Activated naive CD8-positive, alpha-beta T cell treated with anti-CD3 and anti-CD28 coated beads, Interleukin-2, amount 50 U/mL, for 24 hours (primary cell): Measurements from ENCODE around the gene RAD51B.

Source experiments
- ATAC-seq: fragments of 150-1000 bp; cut with Tn5 transposase; one replicate; pipeline ENCODE4 v1.10.0; 2021
- DNase-seq: peaks from one replicate; pipeline ENCODE4 v3.0.0; 2021
- H3K27ac Mint-ChIP-seq: one replicate; pipeline ENCODE4 v1.8.0; 2021; ENCODE audit warnings: mild to moderate bottlenecking, mixed read lengths
- H3K27me3 Mint-ChIP-seq: one replicate; pipeline ENCODE4 v1.8.0; 2021; ENCODE audit warnings: mixed read lengths
- H3K36me3 Mint-ChIP-seq: one replicate; pipeline ENCODE4 v1.8.0; 2021; ENCODE audit warnings: low read depth, mixed read lengths
- H3K4me1 Mint-ChIP-seq: one replicate; pipeline ENCODE4 v1.8.0; 2021; ENCODE audit warnings: mixed read lengths
- H3K4me3 Mint-ChIP-seq: one replicate; pipeline ENCODE4 v1.8.0; 2021; ENCODE audit warnings: mild to moderate bottlenecking, moderate library complexity, mixed read lengths
- H3K9me3 Mint-ChIP-seq: one replicate; pipeline ENCODE4 v1.8.0; 2021; ENCODE audit warnings: mixed read lengths

The RAD51B gene

GRCh38 chr14:68539241-68539737, 719.7 kb downstream of the RAD51B start:
- Mint-ChIP-seq H3K27me3 (no peaks in the 10 kb centered on the region), H3K4me3 (no peak overlapping the region), H3K27ac (no peak overlapping the region), H3K9me3 (no peaks in the 10 kb centered on the region), H3K36me3 (no peaks in the 10 kb centered on the region), H3K4me1 (peaks cover 5% of the 10 kb centered on the region)
- ATAC-seq: no peak
- DNase-seq: no peak

GRCh38 chr14:68539789-68540188, 720.2 kb downstream of the RAD51B start:
- H3K27me3 Mint-ChIP-seq: no peaks in the 10 kb centered on the region
- no peaks in the 10 kb centered on the region for H3K9me3 Mint-ChIP-seq
- H3K4me3 Mint-ChIP-seq: no peak overlapping the region
- peaks cover 6% of the 10 kb centered on the region for H3K4me1 Mint-ChIP-seq
- no peak overlapping the region for H3K27ac Mint-ChIP-seq
- ATAC-seq: no peak
- no peak for DNase-seq
- no peaks in the 10 kb centered on the region for H3K36me3 Mint-ChIP-seq

GRCh38 chr14:68541178-68541896, 721.8 kb downstream of the RAD51B start:
- Mint-ChIP-seq H3K27me3 (no peaks in the 10 kb centered on the region), H3K4me3 (no peak overlapping the region), H3K9me3 (no peaks in the 10 kb centered on the region), H3K27ac (no peak overlapping the region), H3K36me3 (no peaks in the 10 kb centered on the region), H3K4me1 (peaks cover 6% of the 10 kb centered on the region)
- DNase-seq (no peak), ATAC-seq (no peak)

GRCh38 chr14:68542346-68542745, 722.8 kb downstream of the RAD51B start:
- H3K4me1 Mint-ChIP-seq: peaks cover 6% of the 10 kb centered on the region
- ATAC-seq (no peak), DNase-seq (no peak)
- H3K27ac Mint-ChIP-seq: no peak overlapping the region
- H3K36me3 Mint-ChIP-seq: no peaks in the 10 kb centered on the region
- H3K4me3 Mint-ChIP-seq: no peak overlapping the region
- H3K27me3 Mint-ChIP-seq: no peaks in the 10 kb centered on the region
- H3K9me3 Mint-ChIP-seq: no peaks in the 10 kb centered on the region

GRCh38 chr14:68543516-68543915, 723.9 kb downstream of the RAD51B start:
- H3K4me1 Mint-ChIP-seq: peaks cover 6% of the 10 kb centered on the region
- H3K27ac Mint-ChIP-seq: no peak overlapping the region
- DNase-seq (no peak), ATAC-seq (no peak)
- H3K27me3 Mint-ChIP-seq: no peaks in the 10 kb centered on the region
- no peaks in the 10 kb centered on the region for H3K9me3 Mint-ChIP-seq
- no peaks in the 10 kb centered on the region for H3K36me3 Mint-ChIP-seq
- H3K4me3 Mint-ChIP-seq: no peak overlapping the region

- no peaks in the 10 kb centered on the region for H3K36me3 Mint-ChIP-seq
- H3K27ac Mint-ChIP-seq: no peak overlapping the region
- no peak overlapping the region for H3K4me3 Mint-ChIP-seq
- H3K27me3 Mint-ChIP-seq: no peaks in the 10 kb centered on the region
- ATAC-seq (peak; percentile 63), DNase-seq (no peak)
- peaks cover 6% of the 10 kb centered on the region for H3K4me1 Mint-ChIP-seq
- H3K9me3 Mint-ChIP-seq: no peaks in the 10 kb centered on the region
Measured at GRCh38 chr14:68544081-68544892, 724.7 kb downstream of the RAD51B start.

- Mint-ChIP-seq H3K9me3 (no peaks in the 10 kb centered on the region), H3K27ac (no peak overlapping the region), H3K27me3 (no peaks in the 10 kb centered on the region), H3K36me3 (no peaks in the 10 kb centered on the region), H3K4me3 (no peak overlapping the region), H3K4me1 (peaks cover 6% of the 10 kb centered on the region)
- ATAC-seq (no peak), DNase-seq (no peak)
Measured at GRCh38 chr14:68546839-68547238, 727.3 kb downstream of the RAD51B start.

- Mint-ChIP-seq H3K27me3 (no peaks in the 10 kb centered on the region), H3K4me1 (peaks cover 6% of the 10 kb centered on the region), H3K27ac (no peak overlapping the region), H3K4me3 (no peak overlapping the region), H3K36me3 (no peaks in the 10 kb centered on the region), H3K9me3 (no peaks in the 10 kb centered on the region)
- no peak for ATAC-seq
- DNase-seq: no peak
Measured at GRCh38 chr14:68547305-68548193, 728.0 kb downstream of the RAD51B start.

- Mint-ChIP-seq H3K27me3 (no peaks in the 10 kb centered on the region), H3K9me3 (no peaks in the 10 kb centered on the region), H3K36me3 (no peaks in the 10 kb centered on the region), H3K4me3 (no peak overlapping the region), H3K4me1 (peaks cover 9% of the 10 kb centered on the region), H3K27ac (no peak overlapping the region)
- ATAC-seq: no peak
- no peak for DNase-seq
Measured at GRCh38 chr14:68548194-68549076, 728.9 kb downstream of the RAD51B start.

GRCh38 chr14:68550338-68550715, 730.7 kb downstream of the RAD51B start:
- DNase-seq: no peak
- Mint-ChIP-seq H3K4me3 (no peak overlapping the region), H3K4me1 (peaks cover 12% of the 10 kb centered on the region), H3K27me3 (no peaks in the 10 kb centered on the region), H3K27ac (no peak overlapping the region), H3K9me3 (no peaks in the 10 kb centered on the region), H3K36me3 (no peaks in the 10 kb centered on the region)
- no peak for ATAC-seq

- no peaks in the 10 kb centered on the region for H3K27me3 Mint-ChIP-seq
- ATAC-seq: no peak
- DNase-seq: no peak
Measured at GRCh38 chr14:68551045-68551683, 731.6 kb downstream of the RAD51B start.

GRCh38 chr14:68552075-68552474, 732.5 kb downstream of the RAD51B start:
- no peaks in the 10 kb centered on the region for H3K9me3 Mint-ChIP-seq
- H3K4me1 Mint-ChIP-seq: peaks cover 12% of the 10 kb centered on the region
- H3K27ac Mint-ChIP-seq: no peak overlapping the region
- no peak overlapping the region for H3K4me3 Mint-ChIP-seq
- H3K27me3 Mint-ChIP-seq: no peaks in the 10 kb centered on the region
- DNase-seq: no peak
- no peaks in the 10 kb centered on the region for H3K36me3 Mint-ChIP-seq
- no peak for ATAC-seq

More at GRCh38 chr14:68551045-68551683, 731.6 kb downstream of the RAD51B start:
- Mint-ChIP-seq H3K4me1 (peaks cover 12% of the 10 kb centered on the region), H3K4me3 (no peak overlapping the region), H3K9me3 (no peaks in the 10 kb centered on the region), H3K36me3 (no peaks in the 10 kb centered on the region), H3K27ac (no peak overlapping the region)

- Mint-ChIP-seq H3K36me3 (no peaks in the 10 kb centered on the region), H3K4me1 (peaks cover 12% of the 10 kb centered on the region), H3K27me3 (no peaks in the 10 kb centered on the region), H3K4me3 (no peak overlapping the region), H3K27ac (no peak overlapping the region), H3K9me3 (no peaks in the 10 kb centered on the region)
- DNase-seq (no peak), ATAC-seq (no peak)
Measured at GRCh38 chr14:68552602-68553001, 733.0 kb downstream of the RAD51B start.
